Kidney (tissue), 14 donors: ENCODE results near the gene SEZ6L2. TPM values are rescaled to one million over a fixed set of nuclear protein-coding genes. Genes with fewer than 3 reads are reported as not detected.

Experiments used
- DNase-seq, 5 donors: peaks; one replicate each; pipeline ENCODE4 v3.0.0-alpha.2; 2013 to 2020
- FAIRE-seq: peaks from 2 replicates; lab custom pipeline; 2012; peaks lifted over from hg19 to GRCh38; lab: Jason Lieb, UNC
- H3K27ac ChIP-seq, 2 donors: one replicate each; pipeline ENCODE4 v1.7.0; 2013; ENCODE audit warnings: low read depth in 2 of 2, low read length in 2 of 2, inconsistent platforms in 1 of 2
- H3K27me3 ChIP-seq: one replicate; pipeline ENCODE4 v1.7.1; 2013; ENCODE audit warnings: low read length, inconsistent platforms; ENCODE audit not compliant: control insufficient read depth, insufficient read depth
- H3K36me3 ChIP-seq, 3 donors: one replicate each; pipeline versions ENCODE4 v1.7.0 to v1.7.1; 2013; ENCODE audit warnings: low read length in 3 of 3, control low read depth in 1 of 3, inconsistent platforms in 1 of 3; ENCODE audit not compliant: insufficient read depth in 3 of 3, control insufficient read depth in 2 of 3
- H3K4me1 ChIP-seq, 3 donors: one replicate each; pipeline versions ENCODE4 v1.7.0 to v1.7.1; 2013; ENCODE audit warnings: low read length in 3 of 3, inconsistent platforms in 1 of 3, low read depth in 1 of 3; ENCODE audit not compliant: control insufficient read depth in 2 of 3, insufficient read depth in 2 of 3
- H3K4me3 ChIP-seq, 3 donors: one replicate each; pipeline versions ENCODE4 v1.7.0 to v1.8.1; 2013; ENCODE audit warnings: low read length in 3 of 3, control low read depth in 1 of 3, inconsistent platforms in 1 of 3
- H3K9ac ChIP-seq, 3 donors: one replicate each; pipeline versions ENCODE4 v1.7.0 to v1.7.1; 2013; ENCODE audit warnings: low read length in 3 of 3, control low read depth in 1 of 3, inconsistent platforms in 1 of 3
- H3K9me3 ChIP-seq, 3 donors: one replicate each; pipeline versions ENCODE4 v1.7.0 to v1.7.1; 2013; ENCODE audit warnings: low read length in 3 of 3, control low read depth in 1 of 3, inconsistent platforms in 1 of 3; ENCODE audit not compliant: control insufficient read depth in 2 of 3, insufficient read depth in 1 of 3
- CTCF ChIP-seq: IDR thresholded peaks from 3 replicates; pipeline ENCODE4 v1.5.1; 2012; ENCODE audit warnings: mild to moderate bottlenecking, moderate library complexity, borderline replicate concordance; ENCODE audit not compliant: insufficient read depth; ENCODE audit errors: extremely low read depth
- intact Hi-C: fragments of 100-400 bp; cut with DNase I; formaldehyde crosslinking; loops from one replicate; pipeline ENCODE4 v1.11.1; 2022
- polyA plus RNA-seq: library from polyadenylated mRNA; stranded (reverse); fragments of 350-450 nt; fragmentation: Illumina TruSeq; extraction: RNeasy Lipid Tissue Mini Kit (QIAGEN cat#74804); gene quantifications from one replicate; pipeline ENCODE4 v1.2.3, GENCODE V29; 2014; ENCODE audit warnings: low read depth, low replicate concordance; ENCODE audit not compliant: insufficient read depth
- total RNA-seq: library from RNA; stranded (reverse); fragmentation: NEBNext Ultra II Directional; extraction: Animal tissue kit (Norgen Biotek cat#: 25700); gene quantifications from one replicate; pipeline ENCODE4 v1.2.1, GENCODE V29; 2021
- donor health status: control.
- donor health status: control.
- donor health status: control.
- donor health status: control.
- donor health status: control.
- donor health status: DM: yes; HTN: yes; CAD: no.
- donor health status: Normal renal cell carcinoma (clear cell type).

SEZ6L2 gene
- total and polyA plus RNA-seq, 2 donors from 2014 or later: 9.1 to 32.4 TPM

GRCh38 chr16:29905668-29906067 is 6.3 kb upstream of the SEZ6L2 start:
- H3K4me1 ChIP-seq: peaks cover 0 to under 1% (median 0%) of the 10 kb centered on the region in 3 donors
- H3K27me3 ChIP-seq: no peaks in the 10 kb centered on the region
- TF ChIP-seq CTCF: no peak
- intact Hi-C loops: no loop called here
- FAIRE-seq (no peak), DNase-seq (no peak)
- H3K4me3 ChIP-seq: no peak overlapping the region
- H3K9ac ChIP-seq: no peak overlapping the region
- no peaks in the 10 kb centered on the region for H3K36me3 ChIP-seq
- H3K9me3 ChIP-seq: no peaks in the 10 kb centered on the region
- no peak overlapping the region for H3K27ac ChIP-seq

- no peaks in the 10 kb centered on the region for H3K27me3 ChIP-seq
- H3K27ac ChIP-seq: no peak overlapping the region
- H3K9ac ChIP-seq: no peak overlapping the region
- H3K4me3 ChIP-seq: no peak overlapping the region
- no peak for TF ChIP-seq CTCF
- intact Hi-C loops: no loop called here
- H3K36me3 ChIP-seq: no peaks in the 10 kb centered on the region
- DNase-seq (no peak), FAIRE-seq (no peak)
- H3K4me1 ChIP-seq: peaks cover 0 to 2% (median 0%) of the 10 kb centered on the region in 3 donors
- H3K9me3 ChIP-seq: no peaks in the 10 kb centered on the region
These were observed 5.6 kb upstream of the SEZ6L2 start for GRCh38 chr16:29904947-29905346.

GRCh38 chr16:29903590-29903989 is 4.2 kb upstream of the SEZ6L2 start:
- Histone ChIP-seq H3K9me3 (no peaks in the 10 kb centered on the region), H3K4me1 (peaks cover 0 to 5% (median 3%) of the 10 kb centered on the region in 3 donors), H3K27ac (no peak overlapping the region), H3K4me3 (no peak overlapping the region), H3K36me3 (no peaks in the 10 kb centered on the region), H3K27me3 (no peaks in the 10 kb centered on the region), H3K9ac (no peak overlapping the region)
- intact Hi-C loops: no loop called here
- no peak for TF ChIP-seq CTCF
- DNase-seq: no peak
- FAIRE-seq: no peak

GRCh38 chr16:29901607-29901945 is 2.2 kb upstream of the SEZ6L2 start:
- no peak for TF ChIP-seq CTCF
- Histone ChIP-seq H3K9me3 (no peaks in the 10 kb centered on the region), H3K27ac (no peak overlapping the region), H3K9ac (no peak overlapping the region), H3K27me3 (no peaks in the 10 kb centered on the region), H3K4me3 (no peak overlapping the region), H3K36me3 (no peaks in the 10 kb centered on the region), H3K4me1 (peaks cover 0 to 5% (median 3%) of the 10 kb centered on the region in 3 donors)
- intact Hi-C loops: no loop called here
- DNase-seq (no peak), FAIRE-seq (no peak)
